Muscle layer of duodenum (tissue), 2 donors: Measurements from ENCODE around the gene OR51G1.
"Not testable (repeated sequence)": the region's sequence is repeated elsewhere in the genome, so short reads cannot be mapped to it uniquely, and the experiment has no call there.

ENCODE experiments used
- H3K27ac ChIP-seq: one replicate; pipeline ENCODE4 v1.7.0; 2013; ENCODE audit warnings: mild to moderate bottlenecking, low read length
- H3K27me3 ChIP-seq: one replicate; pipeline ENCODE4 v1.7.0; 2013; ENCODE audit warnings: low read depth, mild to moderate bottlenecking, control low read depth, low read length
- H3K36me3 ChIP-seq, 2 donors: one replicate each; pipeline ENCODE4 v1.7.0; 2013; ENCODE audit warnings: low read length in 2 of 2, control low read depth in 1 of 2, mild to moderate bottlenecking in 1 of 2; ENCODE audit not compliant: insufficient read depth in 2 of 2, control insufficient read depth in 1 of 2
- H3K4me1 ChIP-seq, 2 donors: one replicate each; pipeline ENCODE4 v1.7.0; 2013; ENCODE audit warnings: low read length in 2 of 2, mild to moderate bottlenecking in 2 of 2, control low read depth in 1 of 2, moderate library complexity in 1 of 2; ENCODE audit not compliant: insufficient read depth in 2 of 2, control insufficient read depth in 1 of 2
- H3K4me3 ChIP-seq, 2 donors: one replicate each; pipeline ENCODE4 v1.7.0; 2013; ENCODE audit warnings: low read length in 2 of 2, low read depth in 1 of 2, mild to moderate bottlenecking in 1 of 2
- H3K9me3 ChIP-seq, 2 donors: one replicate each; pipeline ENCODE4 v1.7.0; 2013; ENCODE audit warnings: low read length in 2 of 2, control low read depth in 1 of 2, mild to moderate bottlenecking in 1 of 2; ENCODE audit not compliant: control insufficient read depth in 1 of 2
- donor health status: healthy.

OR51G1 gene

GRCh38 chr11:4924239-4924638 lies at the start of gene OR51G1:
TSS of gene OR51G1 (minus strand) at chr11:4924339. CDS start at chr11:4924339, 0 bp downstream.
- no peaks in the 10 kb centered on the region for H3K4me1 ChIP-seq
- H3K27me3 ChIP-seq: no peaks in the 10 kb centered on the region
- no peaks in the 10 kb centered on the region for H3K36me3 ChIP-seq
- H3K9me3 ChIP-seq: no peaks in the 10 kb centered on the region
- no peak within 1 kb of the TSS for H3K27ac ChIP-seq
- no peak within 1 kb of the TSS for H3K4me3 ChIP-seq

- H3K4me1 ChIP-seq: no peaks in the 10 kb centered on the region
- no peak overlapping the region for H3K4me3 ChIP-seq
- no peaks in the 10 kb centered on the region for H3K27me3 ChIP-seq
- no peak overlapping the region for H3K27ac ChIP-seq
- H3K9me3 ChIP-seq: peaks cover 0 to 2% of the 10 kb centered on the region in 2 donors
- no peaks in the 10 kb centered on the region for H3K36me3 ChIP-seq
These were observed 38.7 kb upstream of the OR51G1 start for GRCh38 chr11:4962816-4963215.

- Histone ChIP-seq H3K9me3 (peaks cover 0 to 2% of the 10 kb centered on the region in 2 donors), H3K36me3 (no peaks in the 10 kb centered on the region), H3K4me1 (no peaks in the 10 kb centered on the region), H3K27me3 (no peaks in the 10 kb centered on the region), H3K27ac (no peak overlapping the region), H3K4me3 (no peak overlapping the region)
These were observed 36.7 kb upstream of the OR51G1 start for GRCh38 chr11:4960877-4961276.

- Histone ChIP-seq H3K4me3 (no peak overlapping the region), H3K36me3 (no peaks in the 10 kb centered on the region), H3K9me3 (no peaks in the 10 kb centered on the region), H3K27me3 (no peaks in the 10 kb centered on the region), H3K4me1 (no peaks in the 10 kb centered on the region), H3K27ac (no peak overlapping the region)
These were observed 33.3 kb upstream of the OR51G1 start for GRCh38 chr11:4957396-4957795.

GRCh38 chr11:4955613-4956012 lies 31.5 kb upstream of the OR51G1 start, which contains the start of gene OR51A2:
TSS of gene OR51A2 (minus strand) at chr11:4955713. CDS start at chr11:4955713, 0 bp downstream.
- H3K4me3 ChIP-seq, H3K27ac ChIP-seq, H3K4me1 ChIP-seq, H3K9me3 ChIP-seq, H3K27me3 ChIP-seq, H3K36me3 ChIP-seq: not testable (repeated sequence)

- Histone ChIP-seq H3K4me1 (no peaks in the 10 kb centered on the region), H3K9me3 (no peaks in the 10 kb centered on the region), H3K27me3 (no peaks in the 10 kb centered on the region), H3K36me3 (no peaks in the 10 kb centered on the region), H3K27ac (no peak within 1 kb of the TSS), H3K4me3 (no peak within 1 kb of the TSS)
These were observed 23.4 kb upstream of the OR51G1 start, which contains the start of gene OR51A4 for GRCh38 chr11:4947505-4947904. TSS of gene OR51A4 (minus strand) at chr11:4947605. CDS start at chr11:4947100, 505 bp downstream.

- H3K9me3 ChIP-seq: no peaks in the 10 kb centered on the region
- no peak overlapping the region for H3K4me3 ChIP-seq
- no peak overlapping the region for H3K27ac ChIP-seq
- no peaks in the 10 kb centered on the region for H3K27me3 ChIP-seq
- no peaks in the 10 kb centered on the region for H3K4me1 ChIP-seq
- no peaks in the 10 kb centered on the region for H3K36me3 ChIP-seq
These were observed 12.6 kb upstream of the OR51G1 start for GRCh38 chr11:4936745-4937144.

GRCh38 chr11:4932751-4933150 lies 8.6 kb upstream of the OR51G1 start:
- no peaks in the 10 kb centered on the region for H3K9me3 ChIP-seq
- H3K27ac ChIP-seq: no peak overlapping the region
- H3K4me3 ChIP-seq: no peak overlapping the region
- no peaks in the 10 kb centered on the region for H3K4me1 ChIP-seq
- H3K36me3 ChIP-seq: no peaks in the 10 kb centered on the region
- H3K27me3 ChIP-seq: no peaks in the 10 kb centered on the region

- no peak overlapping the region for H3K27ac ChIP-seq
- H3K4me3 ChIP-seq: no peak overlapping the region
- no peaks in the 10 kb centered on the region for H3K4me1 ChIP-seq
- no peaks in the 10 kb centered on the region for H3K36me3 ChIP-seq
- H3K9me3 ChIP-seq: no peaks in the 10 kb centered on the region
- no peaks in the 10 kb centered on the region for H3K27me3 ChIP-seq
These were observed 2.5 kb upstream of the OR51G1 start for GRCh38 chr11:4926608-4927007.

GRCh38 chr11:4922304-4922703 lies 1.8 kb downstream of the OR51G1 start:
- Histone ChIP-seq H3K27me3 (no peaks in the 10 kb centered on the region), H3K4me3 (no peak overlapping the region), H3K27ac (no peak overlapping the region), H3K9me3 (no peaks in the 10 kb centered on the region), H3K4me1 (no peaks in the 10 kb centered on the region), H3K36me3 (no peaks in the 10 kb centered on the region)

- no peak overlapping the region for H3K27ac ChIP-seq
- H3K4me1 ChIP-seq: no peaks in the 10 kb centered on the region
- H3K9me3 ChIP-seq: no peaks in the 10 kb centered on the region
- no peak overlapping the region for H3K4me3 ChIP-seq
- no peaks in the 10 kb centered on the region for H3K36me3 ChIP-seq
- no peaks in the 10 kb centered on the region for H3K27me3 ChIP-seq
These were observed 2.3 kb downstream of the OR51G1 start for GRCh38 chr11:4921796-4922195.

- Histone ChIP-seq H3K27ac (no peak within 1 kb of the TSS), H3K4me1 (no peaks in the 10 kb centered on the region), H3K27me3 (no peaks in the 10 kb centered on the region), H3K9me3 (no peaks in the 10 kb centered on the region), H3K36me3 (no peaks in the 10 kb centered on the region), H3K4me3 (no peak within 1 kb of the TSS)
These were observed 4.9 kb downstream of the OR51G1 start, which contains the start of gene OR51G2 for GRCh38 chr11:4919250-4919649. TSS of gene OR51G2 (minus strand) at chr11:4919350. CDS start at chr11:4915663, 3,687 bp downstream.
